H9 (cell line): Measurements from ENCODE around the gene QSOX2. TPM values are rescaled to one million over a fixed set of nuclear protein-coding genes. Genes with fewer than 3 reads are reported as not detected.
"Not testable (repeated sequence)": the region's sequence is repeated elsewhere in the genome, so short reads cannot be mapped to it uniquely, and the experiment has no call there.

ENCODE experiments used
- DNase-seq: peaks from one replicate; pipeline ENCODE4 v3.0.0-alpha.2; 2017
- H2AFZ ChIP-seq: one replicate; pipeline ENCODE4 v1.6.1; 2013; ENCODE audit warnings: mild to moderate bottlenecking, low read length, control low read depth, moderate library complexity
- H2AK5ac ChIP-seq: 2 replicates; pipeline ENCODE4 v1.6.1; 2013; ENCODE audit warnings: low read length, control low read depth, mixed read lengths; ENCODE audit not compliant: insufficient read length
- H2BK120ac ChIP-seq: one replicate; pipeline ENCODE4 v1.6.1; 2013; ENCODE audit warnings: low read depth, mild to moderate bottlenecking, low read length, control low read depth, inconsistent platforms; ENCODE audit not compliant: poor library complexity, severe bottlenecking
- H2BK12ac ChIP-seq: 2 replicates; pipeline ENCODE4 v1.6.1; 2013; ENCODE audit warnings: low read length, control low read depth, mixed read lengths, low read depth; ENCODE audit not compliant: insufficient read length
- H2BK15ac ChIP-seq: 2 replicates; pipeline ENCODE4 v1.6.1; 2013; ENCODE audit warnings: low read depth, low read length, control low read depth
- H2BK20ac ChIP-seq: one replicate; pipeline ENCODE4 v1.6.1; 2013; ENCODE audit warnings: low read depth, mild to moderate bottlenecking, low read length, control low read depth, inconsistent platforms; ENCODE audit not compliant: poor library complexity, severe bottlenecking
- H2BK5ac ChIP-seq: 2 replicates; pipeline ENCODE4 v1.6.1; 2013; ENCODE audit warnings: low read length, control low read depth, mixed read lengths; ENCODE audit not compliant: insufficient read length
- H3K14ac ChIP-seq: 2 replicates; pipeline ENCODE4 v1.6.1; 2013; ENCODE audit warnings: low read length, control low read depth; ENCODE audit not compliant: insufficient read depth
- H3K18ac ChIP-seq: 2 replicates; pipeline ENCODE4 v1.6.1; 2013; ENCODE audit warnings: low read depth, mild to moderate bottlenecking, mixed read lengths, low read length, control low read depth; ENCODE audit not compliant: insufficient read length
- H3K23ac ChIP-seq: 2 replicates; pipeline ENCODE4 v1.6.1; 2013; ENCODE audit warnings: low read length, control low read depth, mixed read lengths, low read depth; ENCODE audit not compliant: insufficient read length
- H3K23me2 ChIP-seq: 2 replicates; pipeline ENCODE4 v1.6.1; 2013; ENCODE audit warnings: low read depth, mild to moderate bottlenecking, mixed read lengths, low read length, control low read depth; ENCODE audit not compliant: insufficient read length, poor library complexity, severe bottlenecking
- H3K27ac ChIP-seq: 2 replicates; pipeline ENCODE4 v1.5.1; 2013; ENCODE audit warnings: low read length, control low read depth, mixed read lengths, low read depth; ENCODE audit not compliant: insufficient read length
- H3K27me3 ChIP-seq: 2 replicates; pipeline ENCODE4 v1.6.1; 2013; ENCODE audit warnings: low read length, control low read depth, inconsistent platforms; ENCODE audit not compliant: insufficient read depth
- H3K4ac ChIP-seq: 2 replicates; pipeline ENCODE4 v1.6.1; 2013; ENCODE audit warnings: low read depth, mild to moderate bottlenecking, control low read depth, inconsistent platforms, low read length, moderate library complexity
- H3K4me1 ChIP-seq: 2 replicates; pipeline ENCODE4 v1.6.1; 2013; ENCODE audit warnings: low read length, control low read depth, inconsistent platforms; ENCODE audit not compliant: insufficient read depth
- H3K4me2 ChIP-seq: 2 replicates; pipeline ENCODE4 v1.6.1; 2013; ENCODE audit warnings: low read length, control low read depth, mixed read lengths; ENCODE audit not compliant: insufficient read length, insufficient read depth
- H3K56ac ChIP-seq: 2 replicates; pipeline ENCODE4 v1.6.1; 2013; ENCODE audit warnings: low read depth, mild to moderate bottlenecking, mixed read lengths, low read length, control low read depth; ENCODE audit not compliant: insufficient read length
- H3K79me1 ChIP-seq: 2 replicates; pipeline ENCODE4 v1.6.1; 2013; ENCODE audit warnings: low read depth, mild to moderate bottlenecking, moderate library complexity, low read length, control low read depth, inconsistent platforms; ENCODE audit not compliant: insufficient read depth, poor library complexity, severe bottlenecking
- H3K79me2 ChIP-seq: 2 replicates; pipeline ENCODE4 v1.6.1; 2013; ENCODE audit warnings: low read length, control low read depth, inconsistent platforms; ENCODE audit not compliant: insufficient read depth
- H3K9ac ChIP-seq: 2 replicates; pipeline ENCODE4 v1.6.1; 2013; ENCODE audit warnings: low read length, control low read depth, mixed read lengths; ENCODE audit not compliant: insufficient read length; ENCODE audit errors: extremely low read depth
- H3K9me3 ChIP-seq: one replicate; pipeline ENCODE4 v1.6.1; 2013; ENCODE audit warnings: low read depth, low read length, inconsistent platforms; ENCODE audit not compliant: control insufficient read depth
- H3T11ph ChIP-seq: one replicate; pipeline ENCODE4 v1.6.1; 2013; ENCODE audit warnings: mild to moderate bottlenecking, low read length, control low read depth, inconsistent platforms
- H4K20me1 ChIP-seq: one replicate; pipeline ENCODE4 v1.6.1; 2013; ENCODE audit not compliant: control insufficient read depth, insufficient read length, insufficient read depth
- H4K5ac ChIP-seq: 2 replicates; pipeline ENCODE4 v1.6.1; 2013; ENCODE audit warnings: low read depth, mild to moderate bottlenecking, mixed read lengths, low read length, control low read depth; ENCODE audit not compliant: insufficient read length
- H4K8ac ChIP-seq: replicated peaks from 2 replicates; pipeline ENCODE4 v1.6.1; 2013; ENCODE audit warnings: low read length, control low read depth, mixed read lengths, low read depth; ENCODE audit not compliant: insufficient read length
- H4K91ac ChIP-seq: 2 replicates; pipeline ENCODE4 v1.6.1; 2013; ENCODE audit warnings: low read depth, mild to moderate bottlenecking, moderate library complexity, mixed read lengths, low read length, control low read depth; ENCODE audit not compliant: insufficient read length
- H3K27ac Mint-ChIP-seq, 3 experiments: 2 replicates in 2 of 3; 3 replicates in 1 of 3; pipeline ENCODE4 v1.8.0; 2020 to 2021; ENCODE audit warnings: mixed read lengths in 3 of 3, mild to moderate bottlenecking in 1 of 3, moderate library complexity in 1 of 3
- H3K27me3 Mint-ChIP-seq: 2 replicates; pipeline ENCODE4 v1.8.0; 2021; ENCODE audit warnings: low read depth, mild to moderate bottlenecking, moderate library complexity, mixed read lengths
- H3K36me3 Mint-ChIP-seq, 3 experiments: 2 replicates in 2 of 3; 3 replicates in 1 of 3; pipeline ENCODE4 v1.8.0; 2020 to 2021; ENCODE audit warnings: low read depth in 3 of 3, mixed read lengths in 3 of 3; ENCODE audit not compliant: insufficient read depth in 1 of 3
- H3K4me1 Mint-ChIP-seq, 2 experiments: 2 replicates each; pipeline ENCODE4 v1.8.0; 2020; ENCODE audit warnings: mixed read lengths in 2 of 2
- H3K4me3 Mint-ChIP-seq, 2 experiments: 2 replicates in 1 of 2; 3 replicates in 1 of 2; pipeline ENCODE4 v1.8.0; 2020 to 2021; ENCODE audit warnings: mild to moderate bottlenecking in 2 of 2, mixed read lengths in 2 of 2, moderate library complexity in 1 of 2
- H3K9me3 Mint-ChIP-seq, 2 experiments: 2 replicates in 1 of 2; 3 replicates in 1 of 2; pipeline ENCODE4 v1.8.0; 2020; ENCODE audit warnings: mild to moderate bottlenecking in 2 of 2, mixed read lengths in 2 of 2, moderate library complexity in 1 of 2
- whole genome bisulfite sequencing: extraction: QIAGEN DNeasy Blood & Tissue Kit; methylation state at CpG from one replicate; pipeline ENCODE4 v1.1.7; 2013; ENCODE audit warnings: missing lambda C conversion rate, low lambda C conversion rate, mixed read lengths; ENCODE audit not compliant: insufficient read length; ENCODE audit errors: extremely low coverage; 5-methylcytosine and 5-hydroxymethylcytosine counted together
- total RNA-seq: library from RNA; stranded (reverse); gene quantifications from 2 replicates; pipeline ENCODE4 v1.2.1, GENCODE V29; 2021
- TF ChIP-seq, protein P1 (sequence below): fragments of 200-600 bp; sonication (generic); conservative IDR thresholded peaks from 3 replicates; pipeline ENCODE4 v1.8.0; 2021; ENCODE audit warnings: antibody characterized with exemption, mild to moderate bottlenecking

QSOX2 gene
- total RNA-seq, 1 experiment from 2014 or later = 25.8 TPM

DNA sequence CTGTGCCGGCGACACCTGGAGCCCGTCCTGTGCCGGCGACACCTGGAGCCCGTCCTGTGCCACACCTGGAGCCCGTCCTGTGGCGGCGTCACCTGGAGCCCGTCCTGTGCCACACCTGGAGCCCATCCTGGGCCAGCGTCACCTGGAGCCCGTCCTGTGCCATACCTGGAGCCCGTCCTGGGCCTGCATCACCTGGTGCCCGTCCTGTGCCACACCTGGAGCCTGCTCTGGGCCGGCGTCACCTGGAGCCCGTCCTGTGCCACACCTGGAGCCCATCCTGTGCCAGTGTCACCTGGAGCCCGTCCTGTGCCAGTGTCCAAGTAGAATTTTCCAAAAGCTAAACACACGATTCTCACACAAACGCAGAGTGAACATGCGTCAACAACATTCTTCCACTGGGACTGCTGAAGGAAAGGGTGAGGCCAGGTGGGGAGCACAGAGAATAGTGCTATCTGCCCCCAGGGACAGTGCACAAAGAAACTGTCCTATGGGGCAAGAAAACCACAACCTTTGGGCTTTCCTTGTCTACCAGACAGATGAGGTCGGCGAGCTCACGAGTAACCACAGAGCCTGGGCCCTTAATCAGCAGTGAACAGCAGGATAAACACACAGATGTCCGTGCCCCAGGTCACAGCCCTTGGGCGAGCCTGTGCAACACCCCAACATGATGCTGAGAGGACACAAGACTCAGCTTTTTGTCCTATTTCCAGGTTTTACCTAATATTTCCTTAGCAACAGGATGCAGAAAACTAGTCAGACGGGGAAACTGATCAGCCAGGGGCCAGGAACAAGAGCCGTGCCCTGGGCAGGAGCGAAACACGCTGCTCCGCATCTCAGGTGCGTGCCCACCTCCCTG lies 7.9 kb downstream of the QSOX2 start:
- Histone ChIP-seq H3K14ac (no peak overlapping the region), H2AK5ac (no peak overlapping the region), H2BK20ac (no peak overlapping the region), H3K9me3 (no peaks in the 10 kb centered on the region), H4K8ac (no peak overlapping the region), H3K4ac (no peak overlapping the region), H2BK12ac (no peak overlapping the region), H4K91ac (no peak overlapping the region), H2AFZ (no peak overlapping the region), H3K79me2 (peaks cover 24% of the 10 kb centered on the region; the same call in 1 of the 2 replicates), H3K79me1 (peaks cover 13% of the 10 kb centered on the region), H3K18ac (no peak overlapping the region), H3T11ph (no peak overlapping the region), H3K23ac (no peak overlapping the region), H2BK5ac (no peak overlapping the region), H4K20me1 (peaks cover 3% of the 10 kb centered on the region), H2BK120ac (no peak overlapping the region), H3K27ac (no peak overlapping the region), H3K27me3 (no peaks in the 10 kb centered on the region), H3K23me2 (no peaks in the 10 kb centered on the region), H3K4me2 (no peak overlapping the region), H4K5ac (no peak overlapping the region), H3K9ac (no peak overlapping the region), H3K56ac (no peak overlapping the region), H3K4me1 (no peaks in the 10 kb centered on the region), H2BK15ac (no peak overlapping the region)
- Mint-ChIP-seq H3K4me1 (peaks cover 18 to 21% of the 10 kb centered on the region in 2 experiments), H3K36me3 (peaks cover 11 to 28% (median 25%) of the 10 kb centered on the region in 3 experiments), H3K27ac (peak overlapping the region; percentile 62 to 90 (median 66); a peak in 3 of 7 replicates), H3K27me3 (no peaks in the 10 kb centered on the region), H3K9me3 (no peaks in the 10 kb centered on the region), H3K4me3 (no peak overlapping the region)
- no peak for DNase-seq
- TF ChIP-seq, protein P1, sequence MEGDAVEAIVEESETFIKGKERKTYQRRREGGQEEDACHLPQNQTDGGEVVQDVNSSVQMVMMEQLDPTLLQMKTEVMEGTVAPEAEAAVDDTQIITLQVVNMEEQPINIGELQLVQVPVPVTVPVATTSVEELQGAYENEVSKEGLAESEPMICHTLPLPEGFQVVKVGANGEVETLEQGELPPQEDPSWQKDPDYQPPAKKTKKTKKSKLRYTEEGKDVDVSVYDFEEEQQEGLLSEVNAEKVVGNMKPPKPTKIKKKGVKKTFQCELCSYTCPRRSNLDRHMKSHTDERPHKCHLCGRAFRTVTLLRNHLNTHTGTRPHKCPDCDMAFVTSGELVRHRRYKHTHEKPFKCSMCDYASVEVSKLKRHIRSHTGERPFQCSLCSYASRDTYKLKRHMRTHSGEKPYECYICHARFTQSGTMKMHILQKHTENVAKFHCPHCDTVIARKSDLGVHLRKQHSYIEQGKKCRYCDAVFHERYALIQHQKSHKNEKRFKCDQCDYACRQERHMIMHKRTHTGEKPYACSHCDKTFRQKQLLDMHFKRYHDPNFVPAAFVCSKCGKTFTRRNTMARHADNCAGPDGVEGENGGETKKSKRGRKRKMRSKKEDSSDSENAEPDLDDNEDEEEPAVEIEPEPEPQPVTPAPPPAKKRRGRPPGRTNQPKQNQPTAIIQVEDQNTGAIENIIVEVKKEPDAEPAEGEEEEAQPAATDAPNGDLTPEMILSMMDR = no peak
- no CpG with 5 or more reads among the region's 32 CpGs for WGBS

DNA sequence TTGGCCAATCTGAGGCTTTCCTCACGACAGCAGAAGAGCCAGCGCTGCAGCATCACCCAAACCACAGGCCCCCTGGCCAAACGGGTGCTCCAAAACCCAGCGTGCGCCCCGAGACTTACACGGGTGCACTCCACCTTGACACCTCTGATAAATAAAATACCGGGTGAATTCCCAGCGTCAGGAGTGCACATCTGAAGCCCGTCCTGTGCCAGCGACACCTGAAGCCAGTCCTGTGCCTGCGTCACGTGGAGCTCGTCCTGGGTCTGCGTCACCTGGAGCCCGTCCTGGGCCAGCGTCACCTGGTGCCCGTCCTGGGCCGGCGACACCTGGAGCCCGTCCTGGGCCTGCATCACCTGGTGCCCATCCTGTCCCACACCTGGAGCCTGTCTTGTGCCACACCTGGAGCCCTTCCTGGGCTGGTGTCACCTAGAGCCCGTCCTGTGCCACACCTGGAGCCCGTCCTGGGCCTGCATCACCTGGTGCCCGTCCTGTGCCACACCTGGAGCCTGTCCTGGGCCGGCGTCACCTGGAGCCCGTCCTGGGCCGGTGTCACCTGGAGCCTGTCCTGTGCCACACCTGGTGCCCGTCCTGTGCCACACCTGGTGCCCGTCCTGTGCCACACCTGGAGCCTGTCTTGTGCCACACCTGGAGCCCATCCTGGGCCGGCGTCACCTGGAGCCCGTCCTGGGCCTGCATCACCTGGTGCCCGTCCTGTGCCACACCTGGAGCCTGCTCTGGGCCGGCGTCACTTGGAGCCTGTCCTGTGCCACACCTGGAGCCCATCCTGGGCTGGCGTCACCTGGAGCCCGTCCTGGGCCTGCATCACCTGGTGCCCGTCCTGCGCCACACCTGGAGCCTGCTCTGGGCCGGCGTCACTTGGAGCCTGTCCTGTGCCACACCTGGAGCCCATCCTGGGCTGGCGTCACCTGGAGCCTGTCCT lies 8.9 kb downstream of the QSOX2 start:
- not testable (repeated sequence) for H3K4me1 ChIP-seq, H4K8ac ChIP-seq, H3K4me2 ChIP-seq, H3K56ac ChIP-seq, DNase-seq, H3K27me3 ChIP-seq, H4K20me1 ChIP-seq, H3K18ac ChIP-seq, H3K27ac Mint-ChIP-seq, H2AFZ ChIP-seq, H2BK5ac ChIP-seq, H3K9me3 ChIP-seq, H3T11ph ChIP-seq, H3K27ac ChIP-seq, H4K91ac ChIP-seq, H2AK5ac ChIP-seq, H3K23me2 ChIP-seq, H3K4me3 Mint-ChIP-seq, H2BK12ac ChIP-seq, H2BK20ac ChIP-seq, H3K9ac ChIP-seq, H3K14ac ChIP-seq, H2BK15ac ChIP-seq, H3K4ac ChIP-seq, H3K9me3 Mint-ChIP-seq, H3K27me3 Mint-ChIP-seq, H3K23ac ChIP-seq, H4K5ac ChIP-seq, H2BK120ac ChIP-seq
- Mint-ChIP-seq H3K36me3 (peaks cover 11 to 26% (median 25%) of the 10 kb centered on the region in 3 experiments), H3K4me1 (peaks cover 17 to 21% of the 10 kb centered on the region in 2 experiments)
- no CpG with 5 or more reads among the region's 43 CpGs for WGBS
- Histone ChIP-seq H3K79me1 (peaks cover 12% of the 10 kb centered on the region), H3K79me2 (peaks cover 19% of the 10 kb centered on the region; the same call in 1 of the 2 replicates)
